ENCODE data around the gene MLLT3.

GRCh38 chr9:20446248-20446647 is 176.1 kb downstream of the MLLT3 start:
- TF ChIP-seq TAF1 (IDR thresholded peaks at IDR 0.05; ENCODE audit: borderline replicate concordance, low read depth, low read length) (no peak), POLR2AphosphoS5 (IDR thresholded peaks at IDR 0.05; ENCODE audit: low read depth, low read length) (no peak)

All from GM12892 (cell line).